ENCODE results near the gene NT5DC2.
A peak's percentile ranks its signal among the peaks of the same experiment; 100 is the strongest.

The NT5DC2 gene

GRCh38 chr3:52506266-52506966 lies 27.2 kb downstream of the NT5DC2 start:
- no peak for DNase-seq

GRCh38 chr3:52504977-52505376 lies 28.7 kb downstream of the NT5DC2 start:
- no peak for DNase-seq

GRCh38 chr3:52503788-52504424 lies 29.8 kb downstream of the NT5DC2 start:
- peak; percentile 86 for DNase-seq

GRCh38 chr3:52502808-52503350 lies 30.8 kb downstream of the NT5DC2 start:
- no peak for DNase-seq

- no peak for DNase-seq
These were observed 31.7 kb downstream of the NT5DC2 start for GRCh38 chr3:52502001-52502400.

GRCh38 chr3:52501046-52501445 lies 32.6 kb downstream of the NT5DC2 start:
- DNase-seq = no peak

- no peak for DNase-seq
These were observed 35.3 kb downstream of the NT5DC2 start for GRCh38 chr3:52498137-52499054.

GRCh38 chr3:52495777-52496602 lies 37.7 kb downstream of the NT5DC2 start:
- DNase-seq = no peak

- no peak for DNase-seq
These were observed 38.7 kb downstream of the NT5DC2 start, which contains the start of gene STAB1 for GRCh38 chr3:52494886-52495495. Gene STAB1 (plus strand): TSS chr3:52495338. CDS start chr3:52495414, 76 bp downstream.

- peak; percentile 32 for DNase-seq
These were observed 39.2 kb downstream of the NT5DC2 start for GRCh38 chr3:52494445-52494844.

GRCh38 chr3:52493232-52494017 lies 40.2 kb downstream of the NT5DC2 start:
- DNase-seq = no peak

- DNase-seq = no peak
These were observed 41.6 kb downstream of the NT5DC2 start for GRCh38 chr3:52492059-52492458.

- no peak for DNase-seq
These were observed 42.6 kb downstream of the NT5DC2 start for GRCh38 chr3:52490939-52491526.

GRCh38 chr3:52490035-52490938 lies 43.4 kb downstream of the NT5DC2 start:
- DNase-seq = no peak

- DNase-seq = no peak
These were observed 44.2 kb downstream of the NT5DC2 start for GRCh38 chr3:52489453-52489852.

- DNase-seq = no peak
These were observed 44.9 kb downstream of the NT5DC2 start for GRCh38 chr3:52488746-52489145.

- no peak for DNase-seq
These were observed 45.6 kb downstream of the NT5DC2 start for GRCh38 chr3:52487788-52488691.

- DNase-seq = no peak
These were observed 46.4 kb downstream of the NT5DC2 start for GRCh38 chr3:52487050-52487787.

All from NCI-H146 (cell line).